H1 (cell line): ENCODE results near the gene CAMKK2. TPM values are rescaled to one million over a fixed set of nuclear protein-coding genes. Genes with fewer than 3 reads are reported as not detected.

ENCODE experiments used
- CTCF ChIA-PET: fragments of 300-600 bp; sonication (Branson Sonifier 250); formaldehyde crosslinking; loops from one replicate; lab custom pipeline; 2021; ENCODE audit not compliant: partially characterized antibody; lab: Charles Lee
- POLR2A ChIA-PET: fragments of 300-600 bp; sonication (Branson Sonifier 250); formaldehyde crosslinking; loops from one replicate; lab custom pipeline; 2021; ENCODE audit warnings: inconsistent platforms; ENCODE audit not compliant: partially characterized antibody; lab: Charles Lee
- DNase-seq, 2 experiments: peaks; one replicate each; pipeline versions ENCODE4 v3.0.0 to v3.0.0-alpha.2; 2010 to 2022; ENCODE audit warnings: low spot score in 2 of 2, low read depth in 1 of 2, mixed read lengths in 1 of 2
- FAIRE-seq: peaks from 2 replicates; lab custom pipeline; 2011; peaks lifted over from hg19 to GRCh38; lab: Jason Lieb, UNC
- H2AFZ ChIP-seq: 2 replicates; pipeline ENCODE4 v1.8.1; 2012; ENCODE audit warnings: low read length, inconsistent platforms
- H2AK5ac ChIP-seq: 2 replicates; pipeline ENCODE4 v1.6.1; 2013; ENCODE audit warnings: low read depth, low read length
- H2BK120ac ChIP-seq: replicated peaks from 2 replicates; pipeline ENCODE3; 2013; ENCODE audit warnings: low read depth, low read length, inconsistent platforms
- H2BK12ac ChIP-seq: 2 replicates; pipeline ENCODE4 v1.6.1; 2013; ENCODE audit warnings: low read depth, low read length
- H2BK15ac ChIP-seq: 2 replicates; pipeline ENCODE4 v1.6.1; 2013; ENCODE audit warnings: low read length
- H2BK20ac ChIP-seq: 2 replicates; pipeline ENCODE4 v1.6.1; 2013; ENCODE audit warnings: low read length
- H2BK5ac ChIP-seq: 2 replicates; pipeline ENCODE4 v1.6.1; 2013; ENCODE audit warnings: low read depth, low read length
- H3K14ac ChIP-seq: 2 replicates; pipeline ENCODE4 v1.6.1; 2013; ENCODE audit warnings: inconsistent platforms; ENCODE audit not compliant: insufficient read length
- H3K18ac ChIP-seq: 2 replicates; pipeline ENCODE4 v1.6.1; 2013; ENCODE audit warnings: low read length; ENCODE audit errors: extremely low read depth
- H3K23ac ChIP-seq: 2 replicates; pipeline ENCODE4 v1.6.1; 2013; ENCODE audit warnings: inconsistent platforms; ENCODE audit not compliant: insufficient read length
- H3K23me2 ChIP-seq: 2 replicates; pipeline ENCODE4 v1.6.1; 2013; ENCODE audit warnings: low read depth, low read length
- H3K27ac ChIP-seq: 2 replicates; pipeline ENCODE4 v1.6.1; 2011; ENCODE audit warnings: low read depth, low read length, inconsistent platforms
- H3K27me3 ChIP-seq, 4 experiments: replicated peaks in 1 of 4; 1 replicate in 1 of 4; 2 replicates in 3 of 4; pipeline versions ENCODE4 v1.6.1 to v1.8.1; 2011 to 2013; ENCODE audit warnings: low read length in 3 of 4, mild to moderate bottlenecking in 3 of 4, inconsistent platforms in 2 of 4, mixed read lengths in 2 of 4, moderate library complexity in 1 of 4; ENCODE audit not compliant: control insufficient read depth in 3 of 4, insufficient read depth in 3 of 4; ENCODE audit errors: extremely low read depth in 1 of 4
- H3K36me3 ChIP-seq, 4 experiments: 2 replicates each; pipeline versions ENCODE4 v1.6.1 to v1.8.1; 2011 to 2013; ENCODE audit warnings: mild to moderate bottlenecking in 4 of 4, low read length in 3 of 4, moderate library complexity in 2 of 4, control low read depth in 1 of 4, inconsistent platforms in 1 of 4; ENCODE audit not compliant: insufficient read depth in 4 of 4, control insufficient read depth in 2 of 4
- H3K4ac ChIP-seq: replicated peaks from 2 replicates; pipeline ENCODE3; 2013; ENCODE audit warnings: low read length, low read depth, mixed read lengths, inconsistent platforms; ENCODE audit not compliant: insufficient read length
- H3K4me1 ChIP-seq, 4 experiments: replicated peaks in 1 of 4; 1 replicate in 1 of 4; 2 replicates in 3 of 4; pipeline versions ENCODE4 v1.6.1 to v1.8.1; 2011 to 2013; ENCODE audit warnings: low read length in 3 of 4, inconsistent platforms in 2 of 4, mixed read lengths in 1 of 4; ENCODE audit not compliant: insufficient read depth in 4 of 4, control insufficient read depth in 3 of 4
- H3K4me2 ChIP-seq, 2 experiments: 2 replicates each; pipeline versions ENCODE4 v1.6.1 to v1.8.1; 2011 to 2013; ENCODE audit warnings: low read depth in 2 of 2, low read length in 2 of 2, control low read depth in 1 of 2, inconsistent platforms in 1 of 2, mild to moderate bottlenecking in 1 of 2; ENCODE audit not compliant: insufficient read depth in 1 of 2
- H3K4me3 ChIP-seq, 4 experiments: fragments of 200-600, 300-600 bp in 1 of 4; sonication (generic), shearing (Covaris generic), sonication (Bioruptor Twin) in 1 of 4; 2 replicates each; pipeline versions ENCODE4 v1.5.1 to v1.8.1; 2011 to 2016; ENCODE audit warnings: low read length in 4 of 4, low read depth in 3 of 4, control low read depth in 2 of 4, inconsistent platforms in 2 of 4, mild to moderate bottlenecking in 2 of 4, mixed read lengths in 1 of 4, moderate library complexity in 1 of 4; ENCODE audit not compliant: insufficient read depth in 2 of 4; ENCODE audit errors: extremely low read depth in 1 of 4
- H3K56ac ChIP-seq: replicated peaks from 2 replicates; pipeline ENCODE3; 2013; ENCODE audit warnings: low read depth, mild to moderate bottlenecking, mixed read lengths, low read length, inconsistent platforms; ENCODE audit not compliant: insufficient read length
- H3K79me1 ChIP-seq: 2 replicates; pipeline ENCODE4 v1.6.1; 2013; ENCODE audit warnings: low read depth, low read length, control low read depth
- H3K79me2 ChIP-seq, 2 experiments: 2 replicates each; pipeline versions ENCODE4 v1.6.1 to v1.8.1; 2012 to 2013; ENCODE audit warnings: low read length in 2 of 2, mild to moderate bottlenecking in 2 of 2, inconsistent platforms in 1 of 2; ENCODE audit not compliant: insufficient read depth in 2 of 2, control insufficient read depth in 1 of 2
- H3K9ac ChIP-seq, 4 experiments: replicated peaks in 1 of 4; 1 replicate in 1 of 4; 2 replicates in 3 of 4; pipeline versions ENCODE4 v1.6.1 to v1.8.1; 2011 to 2013; ENCODE audit warnings: low read depth in 3 of 4, low read length in 3 of 4, control low read depth in 2 of 4, mild to moderate bottlenecking in 2 of 4, moderate library complexity in 2 of 4, inconsistent platforms in 1 of 4; ENCODE audit errors: extremely low read depth in 1 of 4
- H3K9me3 ChIP-seq, 2 experiments: 2 replicates each; pipeline versions ENCODE4 v1.6.1 to v1.8.1; 2012 to 2013; ENCODE audit warnings: mild to moderate bottlenecking in 2 of 2, moderate library complexity in 2 of 2, control low read depth in 1 of 2, inconsistent platforms in 1 of 2, low read depth in 1 of 2, low read length in 1 of 2, mixed read lengths in 1 of 2; ENCODE audit not compliant: insufficient read depth in 2 of 2
- H4K20me1 ChIP-seq, 2 experiments: replicated peaks in 1 of 2; 2 replicates each; pipeline versions ENCODE3 to v1.8.1; 2011 to 2013; ENCODE audit warnings: inconsistent platforms in 2 of 2, low read length in 2 of 2, mild to moderate bottlenecking in 1 of 2; ENCODE audit not compliant: insufficient read depth in 2 of 2, control insufficient read depth in 1 of 2
- H4K5ac ChIP-seq: 2 replicates; pipeline ENCODE4 v1.6.1; 2013; ENCODE audit warnings: low read length, low read depth, mixed read lengths, inconsistent platforms; ENCODE audit not compliant: insufficient read length
- H4K8ac ChIP-seq: 2 replicates; pipeline ENCODE4 v1.8.0; 2013; ENCODE audit warnings: mild to moderate bottlenecking, moderate library complexity, low read length, inconsistent platforms; ENCODE audit not compliant: insufficient read depth; ENCODE audit errors: extremely low read depth
- H4K91ac ChIP-seq: replicated peaks from 2 replicates; pipeline ENCODE3; 2013; ENCODE audit warnings: low read length, mixed read lengths, inconsistent platforms; ENCODE audit not compliant: insufficient read length
- CBX8 ChIP-seq: fragments of 300-800, 300-1000 bp; sonication (generic); IDR thresholded peaks from 2 replicates; pipeline ENCODE4 v1.7.1; 2016; ENCODE audit warnings: low read depth, low read length, borderline replicate concordance
- CHD2 ChIP-seq: IDR thresholded peaks from 2 replicates; pipeline ENCODE4 v1.6.1; 2012; ENCODE audit warnings: low read length, improper control_type of control experiment
- EGR1 ChIP-seq: IDR thresholded peaks from 2 replicates; pipeline ENCODE4 v1.6.1; 2011; ENCODE audit warnings: low read depth, low read length, borderline replicate concordance
- HDAC2 ChIP-seq, 2 experiments: fragments of 300-600 bp in 1 of 2; sonication (generic) in 1 of 2; IDR thresholded peaks; 2 replicates each; pipeline ENCODE4 v1.6.1; 2011 to 2012; ENCODE audit warnings: low read depth in 2 of 2, low read length in 2 of 2, mild to moderate bottlenecking in 2 of 2, moderate library complexity in 2 of 2, borderline replicate concordance in 1 of 2, inconsistent platforms in 1 of 2
- SIRT6 ChIP-seq: IDR thresholded peaks from one replicate; pipeline ENCODE4 v1.7.1; 2012; ENCODE audit warnings: low read length, inconsistent platforms
- SRF ChIP-seq: IDR thresholded peaks from 2 replicates; pipeline ENCODE4 v1.6.1; 2011; ENCODE audit warnings: mild to moderate bottlenecking, low read depth, low read length, moderate library complexity
- WGBS, 2 experiments: shearing (Covaris generic) in 1 of 2; methylation state at CpG; one replicate each; pipeline versions ENCODE4 v1.1.6 to v1.1.7; 2013 to 2015; ENCODE audit warnings: low lambda C conversion rate in 2 of 2, mixed read lengths in 2 of 2, inconsistent platforms in 1 of 2, low coverage in 1 of 2, missing lambda C conversion rate in 1 of 2; ENCODE audit not compliant: insufficient replicate concordance in 2 of 2, insufficient coverage in 1 of 2, insufficient read length in 1 of 2; ENCODE audit errors: extremely low coverage in 1 of 2, missing lambda C conversion rate in 1 of 2; 5-methylcytosine and 5-hydroxymethylcytosine counted together
- polyA plus RNA-seq, 7 experiments: library from polyadenylated mRNA; depleted of rRNA in 3 of 7; stranded (reverse) in 5 of 7; unstranded in 2 of 7; fragments of >200 nt in 5 of 7; fragments of 200-250 nt in 2 of 7; gene quantifications; 1 replicate in 5 of 7; 2 replicates in 1 of 7; 4 replicates in 1 of 7; pipeline versions ENCODE4 v1.2.1 to v1.2.3, GENCODE V29; 2011 to 2013; ENCODE audit warnings: missing spikeins in 2 of 7, mixed read lengths in 2 of 7
- total RNA-seq: library from RNA; stranded (reverse); fragmentation: NEBNext Ultra II Directional; extraction: Animal tissue kit (Norgen Biotek cat#: 25700); gene quantifications from 2 replicates; pipeline ENCODE4 v1.2.1, GENCODE V29; 2021

CAMKK2 gene
- total and polyA plus RNA-seq, 2 of the 8 experiments (the other 6 are each of a cell fraction or from before 2014, with no cell fraction given), result 29.6 to 30.6 TPM

DNA sequence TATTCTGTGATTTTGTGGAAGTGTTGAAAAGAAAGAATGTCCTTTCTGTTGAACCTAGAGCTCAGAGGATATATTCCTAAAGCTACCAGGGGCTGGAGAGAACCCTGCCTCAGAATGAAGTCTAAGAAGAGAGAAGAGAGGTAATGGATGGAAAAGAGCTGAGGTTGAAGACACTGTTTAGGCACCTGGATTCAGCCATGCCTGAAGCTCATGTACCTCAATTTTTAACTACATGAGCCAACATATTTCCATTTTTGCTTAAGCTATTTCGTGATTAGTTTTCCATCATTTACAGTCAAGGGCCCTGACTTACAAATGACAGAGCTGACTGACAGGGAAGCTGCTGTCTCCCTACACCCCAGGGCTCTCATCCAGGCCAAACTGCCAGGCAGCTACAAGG is 10.7 kb downstream of the CAMKK2 start:
- WGBS, 2 experiments, result 92% methylated on average over 1 of the region's 1 CpG; no CpG with 5 or more reads in 1 of the 2 experiments
- FAIRE-seq (no peak), DNase-seq (no peak)
- Histone ChIP-seq H3K9ac (no peak overlapping the region; a peak in 1 of 7 replicates), H3K27me3 (no peaks in the 10 kb centered on the region), H2BK15ac (no peak overlapping the region), H2BK12ac (no peak overlapping the region), H4K91ac (no peak overlapping the region), H4K5ac (no peak overlapping the region), H3K23ac (no peak overlapping the region), H3K14ac (no peak overlapping the region), H3K4me3 (no peak overlapping the region)
- TF ChIP-seq EGR1, result no peak
- TF ChIP-seq SRF, result no peak
- TF ChIP-seq CBX8, result no peak
- TF ChIP-seq HDAC2 (IDR thresholded peaks at IDR 0.05; ENCODE audit: borderline replicate concordance in 1 of 2, low read depth in 2 of 2, low read length in 2 of 2), result no peak
- no peak for TF ChIP-seq CHD2
- no peak for TF ChIP-seq SIRT6
- TF ChIP-seq, all 59 proteins: peak for 0
- Histone ChIP-seq H2BK5ac (no peak overlapping the region), H3K36me3 (no peaks in the 10 kb centered on the region; a peak in 1 of 8 replicates), H3K27ac (no peak overlapping the region), H4K20me1 (peaks cover 0 to 2% of the 10 kb centered on the region in 2 experiments), H2AK5ac (no peak overlapping the region), H3K9me3 (no peaks in the 10 kb centered on the region), H3K56ac (no peak overlapping the region), H3K79me2 (peaks cover 0 to 3% of the 10 kb centered on the region in 2 experiments; a peak in 1 of 4 replicates), H3K4me2 (no peak overlapping the region), H3K79me1 (peaks cover 6% of the 10 kb centered on the region; the same call in 1 of the 2 replicates), H2BK120ac (no peak overlapping the region), H2BK20ac (no peak overlapping the region), H3K23me2 (no peaks in the 10 kb centered on the region), H3K18ac (no peak overlapping the region), H4K8ac (no peak overlapping the region), H3K4me1 (peaks cover 2 to 13% (median 5%) of the 10 kb centered on the region in 4 experiments; a peak in 6 of 7 replicates), H2AFZ (no peak overlapping the region), H3K4ac (no peak overlapping the region)
- CTCF ChIA-PET, result interaction anchor here (0.7 kb wide), 1 partner anchor 226 kb away, joined by 3 read pairs; no protein-coding TSS in a partner anchor
- POLR2A ChIA-PET, result interaction anchor here (0.8 to 3.2 kb wide), 4 partner anchors 10 to 115 kb away, joined by 3 to 14 read pairs (median 4); partner anchors contain the start of gene CAMKK2
